A673 (cell line): Measurements from ENCODE around the gene MICAL1. TPM values are rescaled to one million over a fixed set of nuclear protein-coding genes. Genes with fewer than 3 reads are reported as not detected.

Experiments
- BruUV-seq: library from RNA; stranded (reverse); fragments of 400-500 nt; replicated peaks from 2 replicates; lab custom pipeline; 2021; lab: Mats Ljungman, UMichigan
- CTCF ChIA-PET: fragments of 300-600 bp; sonication (Branson Sonifier 250); formaldehyde crosslinking; loops from one replicate; lab custom pipeline; 2022; ENCODE audit warnings: antibody characterized with exemption; lab: Charles Lee
- POLR2A ChIA-PET: fragments of 300-600 bp; sonication (Branson Sonifier 250); formaldehyde crosslinking; loops from one replicate; lab custom pipeline; 2022; ENCODE audit warnings: antibody characterized with exemption; ENCODE audit not compliant: low non-redundant PET; lab: Charles Lee
- DNase-seq: peaks from one replicate; pipeline ENCODE4 v3.0.0-alpha.2; 2015; ENCODE audit warnings: low spot score
- H3K27ac ChIP-seq: fragments of 200-600 bp; sonication (generic); 2 replicates; pipeline ENCODE4 v1.5.1; 2016; ENCODE audit warnings: mixed run types, low read depth, mild to moderate bottlenecking, mixed read lengths, antibody characterized with exemption, low read length; ENCODE audit not compliant: poor library complexity, severe bottlenecking
- H3K27me3 ChIP-seq: fragments of 200-600 bp; sonication (generic); replicated peaks from 2 replicates; pipeline ENCODE4 v1.6.1; 2017; ENCODE audit warnings: mixed run types, low read depth, mild to moderate bottlenecking, mixed read lengths, antibody characterized with exemption, low read length; ENCODE audit not compliant: insufficient read depth, poor library complexity
- H3K36me3 ChIP-seq: fragments of 200-600 bp; sonication (generic); 2 replicates; pipeline ENCODE4 v1.6.1; 2016; ENCODE audit warnings: mixed run types, mild to moderate bottlenecking, mixed read lengths, antibody characterized with exemption, low read length; ENCODE audit not compliant: insufficient read depth, poor library complexity, severe bottlenecking
- H3K4me1 ChIP-seq: fragments of 200-600 bp; sonication (generic); 2 replicates; pipeline ENCODE4 v1.6.1; 2017; ENCODE audit warnings: mixed run types, mild to moderate bottlenecking, mixed read lengths, antibody characterized with exemption, low read length; ENCODE audit not compliant: insufficient read depth, poor library complexity, severe bottlenecking
- H3K4me3 ChIP-seq: fragments of 200-600 bp; sonication (generic); 2 replicates; pipeline ENCODE4 v1.5.1; 2016; ENCODE audit warnings: low read depth, mixed run types, mild to moderate bottlenecking, mixed read lengths, low read length; ENCODE audit not compliant: poor library complexity, severe bottlenecking
- H3K9me3 ChIP-seq: fragments of 200-600 bp; sonication (generic); 2 replicates; pipeline ENCODE4 v1.6.1; 2016; ENCODE audit warnings: mixed run types, low read depth, mild to moderate bottlenecking, mixed read lengths, antibody characterized with exemption, low read length; ENCODE audit not compliant: poor library complexity, severe bottlenecking
- CTCF ChIP-seq: fragments of 300-800, 200-600 bp; sonication (generic); conservative IDR thresholded peaks from 2 replicates; pipeline ENCODE4 v1.5.1; 2017; ENCODE audit warnings: low read depth, mild to moderate bottlenecking, antibody characterized with exemption, low read length, moderate library complexity, mixed read lengths
- EZH2 ChIP-seq: fragments of 200-600 bp; sonication (generic); IDR thresholded peaks from 2 replicates; pipeline ENCODE4 v1.6.1; 2017; ENCODE audit warnings: borderline replicate concordance, low read depth, mild to moderate bottlenecking, mixed read lengths, antibody characterized with exemption, low read length; ENCODE audit not compliant: poor library complexity, severe bottlenecking
- intact Hi-C: fragments of 100-400 bp; cut with micrococcal nuclease; formaldehyde crosslinking; loops from one replicate; pipeline ENCODE4 v1.10.0; 2022; ENCODE audit not compliant: unreplicated experiment
- total RNA-seq: library from RNA; stranded (reverse); gene quantifications from 2 replicates; pipeline ENCODE4 v1.2.3, GENCODE V29; 2021

The MICAL1 gene
- total RNA-seq, 1 experiment from 2014 or later = 4.8 TPM

- Histone ChIP-seq H3K4me3 (no peak overlapping the region), H3K36me3 (no peaks in the 10 kb centered on the region), H3K27me3 (no peaks in the 10 kb centered on the region), H3K9me3 (no peaks in the 10 kb centered on the region), H3K27ac (no peak overlapping the region), H3K4me1 (peaks cover 4% of the 10 kb centered on the region)
- POLR2A ChIA-PET = no interaction called here
- BruUV-seq = no TSS peak
- no peak for TF ChIP-seq EZH2
- no peak for TF ChIP-seq CTCF
- intact Hi-C loops = no loop called here
- DNase-seq = no peak
- CTCF ChIA-PET = no interaction called here
Measured at GRCh38 chr6:109493865-109494264, 38.3 kb upstream of the MICAL1 start.

- Histone ChIP-seq H3K9me3 (no peaks in the 10 kb centered on the region), H3K4me3 (no peak overlapping the region), H3K27me3 (no peaks in the 10 kb centered on the region), H3K4me1 (peaks cover 4% of the 10 kb centered on the region), H3K36me3 (no peaks in the 10 kb centered on the region), H3K27ac (no peak overlapping the region)
- BruUV-seq = no TSS peak
- CTCF ChIA-PET = no interaction called here
- no peak for TF ChIP-seq EZH2
- no peak for TF ChIP-seq CTCF
- POLR2A ChIA-PET = no interaction called here
- intact Hi-C loops = no loop called here
- DNase-seq = no peak
Measured at GRCh38 chr6:109491207-109491938, 35.8 kb upstream of the MICAL1 start.

GRCh38 chr6:109490713-109491112 is 35.1 kb upstream of the MICAL1 start:
- ChIA-PET CTCF (no interaction called here), POLR2A (no interaction called here)
- Histone ChIP-seq H3K4me3 (no peak overlapping the region), H3K9me3 (no peaks in the 10 kb centered on the region), H3K27me3 (no peaks in the 10 kb centered on the region), H3K36me3 (no peaks in the 10 kb centered on the region), H3K4me1 (peaks cover 4% of the 10 kb centered on the region), H3K27ac (no peak overlapping the region)
- no TSS peak for BruUV-seq
- no peak for TF ChIP-seq CTCF
- TF ChIP-seq EZH2 = no peak
- DNase-seq = no peak
- intact Hi-C loops = no loop called here
